ENCODE measurements around the gene PLA2G2F. TPM values are rescaled to one million over a fixed set of nuclear protein-coding genes. Genes with fewer than 3 reads are reported as not detected.

PLA2G2F gene
- total and polyA plus RNA-seq, 2 experiments from 2014 or later = not detected

DNA sequence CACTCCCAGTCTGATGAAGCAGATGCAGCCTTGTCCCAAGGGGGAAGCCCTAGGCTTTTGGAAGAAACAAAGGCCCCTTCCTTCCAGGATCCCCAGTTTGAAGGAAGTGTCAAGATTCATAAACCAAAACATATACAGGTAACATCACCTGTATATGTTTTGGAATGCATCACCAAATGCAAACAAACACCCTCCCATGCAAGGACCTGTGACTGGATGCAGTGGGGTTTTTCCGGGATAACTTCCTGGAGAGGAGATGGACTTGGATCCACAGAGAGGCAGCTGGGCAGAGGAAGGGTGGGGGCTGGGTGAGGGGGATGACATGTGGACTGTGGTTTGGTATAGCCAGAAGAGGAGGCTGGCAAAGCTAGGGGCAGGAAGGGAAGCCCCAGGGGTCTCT lies 1.5 kb upstream of the PLA2G2F start:
- no peak overlapping the region for H3K4me2 ChIP-seq

DNA sequence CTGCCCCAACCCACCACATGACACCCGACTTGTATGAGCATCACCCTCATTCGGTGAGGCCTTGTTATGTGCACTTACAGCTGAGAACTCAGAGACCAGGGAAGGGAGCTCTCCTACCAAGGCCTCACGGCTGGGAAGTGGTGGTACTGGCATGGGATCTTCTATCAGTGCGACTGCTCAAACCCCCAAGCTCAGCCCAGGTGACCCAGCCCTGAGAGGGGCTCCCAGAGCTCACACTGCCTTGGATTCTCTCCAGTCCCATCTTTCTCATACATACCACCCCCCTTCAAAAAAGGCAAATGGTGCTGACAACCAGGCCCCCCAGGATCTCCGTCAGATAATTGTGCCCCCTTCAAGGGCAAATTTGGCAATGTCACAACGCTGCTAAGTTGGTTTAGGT lies 777 bp upstream of the PLA2G2F start:
- no peaks in the 10 kb centered on the region for H3K4me1 Mint-ChIP-seq
- Histone ChIP-seq H3K36me3 (ENCODE audit: insufficient read depth) (no peaks in the 10 kb centered on the region), H3K27ac (ENCODE audit: low read depth) (no peak overlapping the region), H3K27me3 (ENCODE audit: insufficient read depth) (no peaks in the 10 kb centered on the region), H3K4me1 (ENCODE audit: insufficient read depth) (no peaks in the 10 kb centered on the region), H2AFZ (no peak overlapping the region), H3K79me2 (replicated peaks; ENCODE audit: insufficient read depth) (no peaks in the 10 kb centered on the region), H4K20me1 (replicated peaks; ENCODE audit: insufficient read depth) (no peaks in the 10 kb centered on the region), H3K4me3 (no peak overlapping the region), H3K4me2 (no peak overlapping the region), H3K9me2 (ENCODE audit: insufficient read depth) (no peaks in the 10 kb centered on the region), H3F3A (replicated peaks; ENCODE audit: low read depth) (no peaks in the 10 kb centered on the region)
- ATAC-seq (no peak), DNase-seq (ENCODE audit: low spot score) (no peak)
- H3K27me3 Mint-ChIP-seq (ENCODE audit: insufficient read depth, low read depth, poor library complexity) = peaks cover 3% of the 10 kb centered on the region
- H3K36me3 Mint-ChIP-seq (ENCODE audit: low read depth) = peaks cover 4% of the 10 kb centered on the region; the same call in 1 of the 3 replicates
- H3K4me3 Mint-ChIP-seq = no peak overlapping the region
- peaks cover 7% of the 10 kb centered on the region; the same call in 2 of the 3 replicates for H3K9me3 Mint-ChIP-seq
- H3K27ac Mint-ChIP-seq = no peak overlapping the region
- TF ChIP-seq CREB1 (CRISPR knock-in tag; IDR thresholded peaks at IDR 0.05; ENCODE audit: low read depth) (no peak), EZH2phosphoT487 (IDR thresholded peaks at IDR 0.05; ENCODE audit: unreplicated experiment) (no peak), JUNB (IDR thresholded peaks at IDR 0.05; ENCODE audit: unreplicated experiment) (no peak), STAT1 (IDR thresholded peaks at IDR 0.05; ENCODE audit: unreplicated experiment) (no peak), ZNF331 (CRISPR knock-in tag; IDR thresholded peaks at IDR 0.05; ENCODE audit: low read depth) (no peak)
- TF ChIP-seq, protein P1, sequence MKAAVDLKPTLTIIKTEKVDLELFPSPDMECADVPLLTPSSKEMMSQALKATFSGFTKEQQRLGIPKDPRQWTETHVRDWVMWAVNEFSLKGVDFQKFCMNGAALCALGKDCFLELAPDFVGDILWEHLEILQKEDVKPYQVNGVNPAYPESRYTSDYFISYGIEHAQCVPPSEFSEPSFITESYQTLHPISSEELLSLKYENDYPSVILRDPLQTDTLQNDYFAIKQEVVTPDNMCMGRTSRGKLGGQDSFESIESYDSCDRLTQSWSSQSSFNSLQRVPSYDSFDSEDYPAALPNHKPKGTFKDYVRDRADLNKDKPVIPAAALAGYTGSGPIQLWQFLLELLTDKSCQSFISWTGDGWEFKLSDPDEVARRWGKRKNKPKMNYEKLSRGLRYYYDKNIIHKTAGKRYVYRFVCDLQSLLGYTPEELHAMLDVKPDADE (IDR thresholded peaks at IDR 0.05) = no peak
- TF ChIP-seq, protein P2, sequence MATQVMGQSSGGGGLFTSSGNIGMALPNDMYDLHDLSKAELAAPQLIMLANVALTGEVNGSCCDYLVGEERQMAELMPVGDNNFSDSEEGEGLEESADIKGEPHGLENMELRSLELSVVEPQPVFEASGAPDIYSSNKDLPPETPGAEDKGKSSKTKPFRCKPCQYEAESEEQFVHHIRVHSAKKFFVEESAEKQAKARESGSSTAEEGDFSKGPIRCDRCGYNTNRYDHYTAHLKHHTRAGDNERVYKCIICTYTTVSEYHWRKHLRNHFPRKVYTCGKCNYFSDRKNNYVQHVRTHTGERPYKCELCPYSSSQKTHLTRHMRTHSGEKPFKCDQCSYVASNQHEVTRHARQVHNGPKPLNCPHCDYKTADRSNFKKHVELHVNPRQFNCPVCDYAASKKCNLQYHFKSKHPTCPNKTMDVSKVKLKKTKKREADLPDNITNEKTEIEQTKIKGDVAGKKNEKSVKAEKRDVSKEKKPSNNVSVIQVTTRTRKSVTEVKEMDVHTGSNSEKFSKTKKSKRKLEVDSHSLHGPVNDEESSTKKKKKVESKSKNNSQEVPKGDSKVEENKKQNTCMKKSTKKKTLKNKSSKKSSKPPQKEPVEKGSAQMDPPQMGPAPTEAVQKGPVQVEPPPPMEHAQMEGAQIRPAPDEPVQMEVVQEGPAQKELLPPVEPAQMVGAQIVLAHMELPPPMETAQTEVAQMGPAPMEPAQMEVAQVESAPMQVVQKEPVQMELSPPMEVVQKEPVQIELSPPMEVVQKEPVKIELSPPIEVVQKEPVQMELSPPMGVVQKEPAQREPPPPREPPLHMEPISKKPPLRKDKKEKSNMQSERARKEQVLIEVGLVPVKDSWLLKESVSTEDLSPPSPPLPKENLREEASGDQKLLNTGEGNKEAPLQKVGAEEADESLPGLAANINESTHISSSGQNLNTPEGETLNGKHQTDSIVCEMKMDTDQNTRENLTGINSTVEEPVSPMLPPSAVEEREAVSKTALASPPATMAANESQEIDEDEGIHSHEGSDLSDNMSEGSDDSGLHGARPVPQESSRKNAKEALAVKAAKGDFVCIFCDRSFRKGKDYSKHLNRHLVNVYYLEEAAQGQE (IDR thresholded peaks at IDR 0.05; ENCODE audit: unreplicated experiment) = no peak
- TF ChIP-seq, protein P3, sequence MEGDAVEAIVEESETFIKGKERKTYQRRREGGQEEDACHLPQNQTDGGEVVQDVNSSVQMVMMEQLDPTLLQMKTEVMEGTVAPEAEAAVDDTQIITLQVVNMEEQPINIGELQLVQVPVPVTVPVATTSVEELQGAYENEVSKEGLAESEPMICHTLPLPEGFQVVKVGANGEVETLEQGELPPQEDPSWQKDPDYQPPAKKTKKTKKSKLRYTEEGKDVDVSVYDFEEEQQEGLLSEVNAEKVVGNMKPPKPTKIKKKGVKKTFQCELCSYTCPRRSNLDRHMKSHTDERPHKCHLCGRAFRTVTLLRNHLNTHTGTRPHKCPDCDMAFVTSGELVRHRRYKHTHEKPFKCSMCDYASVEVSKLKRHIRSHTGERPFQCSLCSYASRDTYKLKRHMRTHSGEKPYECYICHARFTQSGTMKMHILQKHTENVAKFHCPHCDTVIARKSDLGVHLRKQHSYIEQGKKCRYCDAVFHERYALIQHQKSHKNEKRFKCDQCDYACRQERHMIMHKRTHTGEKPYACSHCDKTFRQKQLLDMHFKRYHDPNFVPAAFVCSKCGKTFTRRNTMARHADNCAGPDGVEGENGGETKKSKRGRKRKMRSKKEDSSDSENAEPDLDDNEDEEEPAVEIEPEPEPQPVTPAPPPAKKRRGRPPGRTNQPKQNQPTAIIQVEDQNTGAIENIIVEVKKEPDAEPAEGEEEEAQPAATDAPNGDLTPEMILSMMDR (conservative IDR thresholded peaks at IDR 0.05; ENCODE audit: low read depth in 2 of 2) = no peak

More for the DNA sequence above, 1.5 kb upstream of the PLA2G2F start:
- Histone ChIP-seq H3K27ac (ENCODE audit: low read depth) (no peak overlapping the region), H2AFZ (no peak overlapping the region), H3K27me3 (ENCODE audit: insufficient read depth) (no peaks in the 10 kb centered on the region), H4K20me1 (replicated peaks; ENCODE audit: insufficient read depth) (no peaks in the 10 kb centered on the region), H3K36me3 (ENCODE audit: insufficient read depth) (no peaks in the 10 kb centered on the region), H3K79me2 (replicated peaks; ENCODE audit: insufficient read depth) (no peaks in the 10 kb centered on the region), H3F3A (replicated peaks; ENCODE audit: low read depth) (no peaks in the 10 kb centered on the region), H3K4me1 (ENCODE audit: insufficient read depth) (no peaks in the 10 kb centered on the region), H3K4me3 (no peak overlapping the region), H3K9me2 (ENCODE audit: insufficient read depth) (no peaks in the 10 kb centered on the region)
- H3K9me3 Mint-ChIP-seq = peaks cover 7% of the 10 kb centered on the region; the same call in 2 of the 3 replicates
- H3K4me3 Mint-ChIP-seq = no peak overlapping the region
- DNase-seq (ENCODE audit: low spot score) (no peak), ATAC-seq (no peak)
- no peak overlapping the region for H3K27ac Mint-ChIP-seq
- H3K36me3 Mint-ChIP-seq (ENCODE audit: low read depth) = peaks cover 4% of the 10 kb centered on the region; the same call in 1 of the 3 replicates
- H3K27me3 Mint-ChIP-seq (ENCODE audit: insufficient read depth, low read depth, poor library complexity) = peaks cover 3% of the 10 kb centered on the region
- no peak for TF ChIP-seq EZH2phosphoT487 (IDR thresholded peaks at IDR 0.05; ENCODE audit: unreplicated experiment)
- no peak for TF ChIP-seq NANOG (IDR thresholded peaks at IDR 0.05; ENCODE audit: borderline replicate concordance)
- TF ChIP-seq JUNB (IDR thresholded peaks at IDR 0.05; ENCODE audit: unreplicated experiment) = no peak
- no peak for TF ChIP-seq EZH2 (IDR thresholded peaks at IDR 0.05; ENCODE audit: low read depth, unreplicated experiment)
- TF ChIP-seq, protein P3 (conservative IDR thresholded peaks at IDR 0.05; ENCODE audit: low read depth in 2 of 2) = no peak
- H3K4me1 Mint-ChIP-seq = no peaks in the 10 kb centered on the region
